ENCODE measurements around the gene KIAA0825.
"Not testable (repeated sequence)": the region's sequence is repeated elsewhere in the genome, so short reads cannot be mapped to it uniquely, and the experiment has no call there.

KIAA0825 gene

GRCh38 chr5:94367900-94368299 lies 250.5 kb downstream of the KIAA0825 start:
- DNase-seq = no peak

- DNase-seq = no peak
Observed at GRCh38 chr5:94366811-94367210, 251.6 kb downstream of the KIAA0825 start.

GRCh38 chr5:94362857-94363256 lies 255.5 kb downstream of the KIAA0825 start:
- DNase-seq = no peak

- DNase-seq = no peak
Observed at GRCh38 chr5:94361832-94362796, 256.3 kb downstream of the KIAA0825 start.

- DNase-seq = no peak
Observed at GRCh38 chr5:94361161-94361560, 257.2 kb downstream of the KIAA0825 start.

- no peak for DNase-seq
Observed at GRCh38 chr5:94360382-94361130, 257.8 kb downstream of the KIAA0825 start.

GRCh38 chr5:94359880-94360279 lies 258.5 kb downstream of the KIAA0825 start:
- no peak for DNase-seq

GRCh38 chr5:94355811-94356210 lies 262.6 kb downstream of the KIAA0825 start:
- DNase-seq = no peak

GRCh38 chr5:94354837-94355485 lies 263.4 kb downstream of the KIAA0825 start:
- DNase-seq = not testable (repeated sequence)

GRCh38 chr5:94353605-94354004 lies 264.8 kb downstream of the KIAA0825 start:
- DNase-seq = no peak

- no peak for DNase-seq
Observed at GRCh38 chr5:94347130-94347529, 271.3 kb downstream of the KIAA0825 start.

GRCh38 chr5:94345257-94345656 lies 273.1 kb downstream of the KIAA0825 start:
- DNase-seq = no peak

GRCh38 chr5:94337617-94338016 lies 280.8 kb downstream of the KIAA0825 start:
- DNase-seq = no peak

- no peak for DNase-seq
Observed at GRCh38 chr5:94335936-94336335, 282.5 kb downstream of the KIAA0825 start.

GRCh38 chr5:94329115-94329514 lies 289.3 kb downstream of the KIAA0825 start:
- no peak for DNase-seq

- DNase-seq = no peak
Observed at GRCh38 chr5:94326586-94326985, 291.8 kb downstream of the KIAA0825 start.

GRCh38 chr5:94316916-94317838 lies 301.2 kb downstream of the KIAA0825 start:
- DNase-seq = no peak

GRCh38 chr5:94314460-94315131 lies 303.8 kb downstream of the KIAA0825 start:
- DNase-seq = no peak

GRCh38 chr5:94313696-94314095 lies 304.7 kb downstream of the KIAA0825 start:
- DNase-seq = no peak

- no peak for DNase-seq
Observed at GRCh38 chr5:94313188-94313587, 305.2 kb downstream of the KIAA0825 start.

GRCh38 chr5:94312298-94312697 lies 306.1 kb downstream of the KIAA0825 start:
- no peak for DNase-seq

GRCh38 chr5:94310833-94311232 lies 307.6 kb downstream of the KIAA0825 start:
- no peak for DNase-seq

Data from NCI-H1930 (cell line).